ENCODE measurements around the gene MIA.
A peak's percentile ranks its signal among the peaks of the same experiment; 100 is the strongest.
"Not testable (repeated sequence)": the region's sequence is repeated elsewhere in the genome, so short reads cannot be mapped to it uniquely, and the experiment has no call there.

The MIA gene

GRCh38 chr19:40781140-40781539 is 5.8 kb downstream of the MIA start:
- no peak for DNase-seq

GRCh38 chr19:40783711-40784110 is 8.4 kb downstream of the MIA start:
- DNase-seq, result no peak

GRCh38 chr19:40784146-40784545 is 8.8 kb downstream of the MIA start:
- DNase-seq, result not testable (repeated sequence)

- no peak for DNase-seq
These were observed 10.2 kb downstream of the MIA start for GRCh38 chr19:40785526-40785925.

GRCh38 chr19:40786060-40787037 is 11.0 kb downstream of the MIA start:
- DNase-seq, result no peak

GRCh38 chr19:40791349-40791748 is 16.0 kb downstream of the MIA start:
- no peak for DNase-seq

- no peak for DNase-seq
These were observed 16.7 kb downstream of the MIA start for GRCh38 chr19:40791996-40792395.

- no peak for DNase-seq
These were observed 22.0 kb downstream of the MIA start for GRCh38 chr19:40797166-40797962.

GRCh38 chr19:40797963-40798682 is 22.8 kb downstream of the MIA start:
- DNase-seq, result no peak

- peak; percentile 100 for DNase-seq
These were observed 23.6 kb downstream of the MIA start, which contains the start of gene EGLN2 for GRCh38 chr19:40798683-40799557. Gene EGLN2, plus strand, starts transcription at chr19:40799191. Its CDS starts 1,382 bp downstream, at chr19:40800573.

- no peak for DNase-seq
These were observed 24.4 kb downstream of the MIA start for GRCh38 chr19:40799558-40800338.

- no peak for DNase-seq
These were observed 25.1 kb downstream of the MIA start for GRCh38 chr19:40800339-40800996.

- no peak for DNase-seq
These were observed 25.7 kb downstream of the MIA start for GRCh38 chr19:40800997-40801377.

- no peak for DNase-seq
These were observed 26.3 kb downstream of the MIA start for GRCh38 chr19:40801426-40802299.

- no peak for DNase-seq
These were observed 27.2 kb downstream of the MIA start for GRCh38 chr19:40802300-40803169.

- DNase-seq, result no peak
These were observed 28.0 kb downstream of the MIA start for GRCh38 chr19:40803170-40803856.

GRCh38 chr19:40803857-40804782 is 28.8 kb downstream of the MIA start:
- DNase-seq, result no peak
